Hair follicular keratinocyte (primary cell): Measurements from ENCODE around the gene CD24. TPM values are rescaled to one million over a fixed set of nuclear protein-coding genes. Genes with fewer than 3 reads are reported as not detected.

ENCODE experiments used
- total RNA-seq: library from RNA; depleted of rRNA; stranded (reverse); fragments of >200 nt; gene quantifications from 2 replicates; pipeline ENCODE4 v1.2.3, GENCODE V29; 2015

The CD24 gene, protein sequence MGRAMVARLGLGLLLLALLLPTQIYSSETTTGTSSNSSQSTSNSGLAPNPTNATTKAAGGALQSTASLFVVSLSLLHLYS
- 175 and 345 TPM in 2 replicates for total RNA-seq

GRCh38 chr6:106974336-106974998 lies at the start of gene CD24:
Gene CD24 (minus strand): TSS chr6:106974729. CDS start chr6:106974646, 83 bp downstream.

Other genes with a start within 250 kb of the CD24 start
- 16.8 and 16.9 TPM in 2 replicates for gene MTRES1, start 53.5 kb upstream of the CD24 start, total RNA-seq
- gene BEND3, start 140.8 kb upstream of the CD24 start, total RNA-seq = 3.2 and 4.2 TPM in 2 replicates